ENCODE measurements around the gene RMND5B. TPM values are rescaled to one million over a fixed set of nuclear protein-coding genes. Genes with fewer than 3 reads are reported as not detected.
A peak's percentile ranks its signal among the peaks of the same experiment; 100 is the strongest.

RMND5B gene
- total RNA-seq, 1 experiment from 2014 or later, result 48.4 TPM

DNA sequence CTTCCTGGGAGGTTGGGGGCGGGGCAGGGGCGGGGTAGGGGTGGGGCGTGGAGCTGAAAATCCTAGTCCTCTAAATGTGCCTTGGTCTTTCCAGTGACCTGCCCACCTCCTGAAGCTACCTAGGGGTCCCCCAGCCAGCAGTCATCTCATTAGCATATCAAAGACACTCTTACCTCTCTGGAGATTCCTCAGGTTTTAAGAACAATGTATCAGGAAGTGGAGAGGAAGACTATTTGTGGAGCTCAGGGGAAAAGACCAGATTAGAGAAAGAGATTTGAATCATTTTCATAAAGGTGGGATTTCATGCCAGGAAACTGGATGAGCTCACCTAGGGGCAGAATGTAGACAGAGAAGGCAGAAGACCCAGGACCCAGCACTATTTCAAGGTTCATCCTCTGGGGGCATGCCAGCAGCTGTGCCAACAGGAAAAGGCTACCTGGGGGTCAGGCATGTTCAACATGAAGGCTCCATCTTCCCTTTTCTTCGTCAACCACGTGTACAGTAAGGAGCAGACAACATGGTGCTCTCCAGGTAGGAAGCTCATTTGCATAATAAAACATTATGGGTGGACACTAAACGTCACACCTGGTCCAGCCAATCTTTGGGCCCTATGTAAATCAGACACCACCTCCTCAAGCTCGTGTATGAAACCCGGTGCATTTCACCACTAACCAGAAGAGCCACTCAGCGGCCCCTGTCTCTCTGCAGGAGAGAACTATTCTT, 49.5 kb downstream of the RMND5B start:
- H3K36me3 Mint-ChIP-seq (ENCODE audit: insufficient read depth, unreplicated experiment), result no peaks in the 10 kb centered on the region
- H3K36me3 ChIP-seq (ENCODE audit: control insufficient read depth, insufficient read depth, low read length), result no peaks in the 10 kb centered on the region
- ChIA-PET POLR2A (no interaction called here), CTCF (no interaction called here)
- no peaks in the 10 kb centered on the region for H3K27me3 ChIP-seq (replicated peaks; ENCODE audit: control insufficient read depth, insufficient read depth, low read length)
- H3K9me3 Mint-ChIP-seq (ENCODE audit: unreplicated experiment), result peaks cover 10% of the 10 kb centered on the region
- H3K9me3 ChIP-seq, result no peaks in the 10 kb centered on the region; the same call in 1 of the 2 replicates
- no peak for DNase-seq
- no peaks in the 10 kb centered on the region for H3K27me3 Mint-ChIP-seq (ENCODE audit: insufficient read depth, unreplicated experiment)
- intact Hi-C loops (cut with micrococcal nuclease; ENCODE audit: unreplicated experiment), result no loop called here
- no peaks in the 10 kb centered on the region for H3K4me1 ChIP-seq
- no peak overlapping the region for H3K4me3 Mint-ChIP-seq (ENCODE audit: unreplicated experiment)
- no peak overlapping the region for H3K27ac Mint-ChIP-seq (ENCODE audit: unreplicated experiment)
- H3K4me1 Mint-ChIP-seq (ENCODE audit: low read depth, unreplicated experiment), result peaks cover 10% of the 10 kb centered on the region
- TF ChIP-seq, protein P1, sequence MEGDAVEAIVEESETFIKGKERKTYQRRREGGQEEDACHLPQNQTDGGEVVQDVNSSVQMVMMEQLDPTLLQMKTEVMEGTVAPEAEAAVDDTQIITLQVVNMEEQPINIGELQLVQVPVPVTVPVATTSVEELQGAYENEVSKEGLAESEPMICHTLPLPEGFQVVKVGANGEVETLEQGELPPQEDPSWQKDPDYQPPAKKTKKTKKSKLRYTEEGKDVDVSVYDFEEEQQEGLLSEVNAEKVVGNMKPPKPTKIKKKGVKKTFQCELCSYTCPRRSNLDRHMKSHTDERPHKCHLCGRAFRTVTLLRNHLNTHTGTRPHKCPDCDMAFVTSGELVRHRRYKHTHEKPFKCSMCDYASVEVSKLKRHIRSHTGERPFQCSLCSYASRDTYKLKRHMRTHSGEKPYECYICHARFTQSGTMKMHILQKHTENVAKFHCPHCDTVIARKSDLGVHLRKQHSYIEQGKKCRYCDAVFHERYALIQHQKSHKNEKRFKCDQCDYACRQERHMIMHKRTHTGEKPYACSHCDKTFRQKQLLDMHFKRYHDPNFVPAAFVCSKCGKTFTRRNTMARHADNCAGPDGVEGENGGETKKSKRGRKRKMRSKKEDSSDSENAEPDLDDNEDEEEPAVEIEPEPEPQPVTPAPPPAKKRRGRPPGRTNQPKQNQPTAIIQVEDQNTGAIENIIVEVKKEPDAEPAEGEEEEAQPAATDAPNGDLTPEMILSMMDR (IDR thresholded peaks at IDR 0.05; ENCODE audit: insufficient read depth in 1 of 2, low read depth in 1 of 2, low read length in 1 of 2, severe bottlenecking in 1 of 2, unreplicated experiment in 1 of 2), result no peak
- H3K4me3 ChIP-seq (ENCODE audit: low read depth, low read length), result no peak overlapping the region
- BruUV-seq (replicated peaks), result no TSS peak

DNA sequence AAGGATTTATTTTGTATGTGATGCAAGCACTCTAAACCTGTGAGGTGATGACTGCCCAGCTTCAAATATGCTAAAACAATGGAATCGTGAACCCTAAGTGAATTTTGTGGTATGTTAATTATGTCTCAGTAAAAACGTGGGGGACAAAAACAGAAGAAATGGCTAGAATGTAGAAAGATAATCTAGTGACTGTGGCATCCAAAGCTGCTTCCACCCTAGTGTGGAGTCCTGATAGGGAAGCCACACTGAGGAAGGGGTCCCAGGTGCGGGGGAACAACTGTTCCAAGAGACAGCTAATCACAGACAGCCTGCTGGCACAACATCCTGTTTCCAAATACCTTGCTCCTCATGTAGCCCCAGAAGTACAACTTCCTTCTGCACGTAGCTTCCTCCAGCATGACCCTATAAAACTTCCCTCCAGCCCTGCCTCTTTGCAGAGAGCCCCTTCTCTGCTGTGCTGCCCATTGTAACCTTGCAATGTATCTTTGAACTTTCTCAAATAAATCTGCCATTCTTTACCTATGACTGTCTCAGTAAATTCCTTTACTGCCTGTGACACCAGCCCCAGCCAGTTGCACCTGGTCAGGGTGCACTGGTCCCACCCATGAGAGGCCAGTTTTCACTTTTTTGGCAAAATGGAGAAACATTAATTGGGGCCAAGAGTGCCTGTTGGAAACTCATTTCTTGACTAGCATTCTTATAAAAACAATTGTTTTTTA, 51.5 kb downstream of the RMND5B start:
- intact Hi-C loops (cut with micrococcal nuclease; ENCODE audit: unreplicated experiment), result no loop called here
- Histone ChIP-seq H3K36me3 (ENCODE audit: control insufficient read depth, insufficient read depth, low read length) (no peaks in the 10 kb centered on the region), H3K27me3 (replicated peaks; ENCODE audit: control insufficient read depth, insufficient read depth, low read length) (no peaks in the 10 kb centered on the region), H3K4me1 (no peaks in the 10 kb centered on the region), H3K9me3 (no peaks in the 10 kb centered on the region; the same call in 1 of the 2 replicates), H3K4me3 (ENCODE audit: low read depth, low read length) (no peak overlapping the region)
- H3K27me3 Mint-ChIP-seq (ENCODE audit: insufficient read depth, unreplicated experiment), result no peaks in the 10 kb centered on the region
- H3K9me3 Mint-ChIP-seq (ENCODE audit: unreplicated experiment), result peaks cover 10% of the 10 kb centered on the region
- CTCF ChIA-PET, result no interaction called here
- H3K27ac Mint-ChIP-seq (ENCODE audit: unreplicated experiment), result peak overlapping the region; percentile 35
- peak in 1 of 2 experiments; percentile 11 for DNase-seq
- no TSS peak for BruUV-seq (replicated peaks)
- TF ChIP-seq, protein P1 (IDR thresholded peaks at IDR 0.05; ENCODE audit: insufficient read depth in 1 of 2, low read depth in 1 of 2, low read length in 1 of 2, severe bottlenecking in 1 of 2, unreplicated experiment in 1 of 2), result no peak
- POLR2A ChIA-PET, result interaction anchor here (0.7 kb wide), 1 partner anchor 34 kb away, joined by 3 read pairs; no protein-coding TSS in a partner anchor
- peaks cover 10% of the 10 kb centered on the region for H3K4me1 Mint-ChIP-seq (ENCODE audit: low read depth, unreplicated experiment)
- H3K4me3 Mint-ChIP-seq (ENCODE audit: unreplicated experiment), result no peak overlapping the region
- H3K36me3 Mint-ChIP-seq (ENCODE audit: insufficient read depth, unreplicated experiment), result no peaks in the 10 kb centered on the region

DNA sequence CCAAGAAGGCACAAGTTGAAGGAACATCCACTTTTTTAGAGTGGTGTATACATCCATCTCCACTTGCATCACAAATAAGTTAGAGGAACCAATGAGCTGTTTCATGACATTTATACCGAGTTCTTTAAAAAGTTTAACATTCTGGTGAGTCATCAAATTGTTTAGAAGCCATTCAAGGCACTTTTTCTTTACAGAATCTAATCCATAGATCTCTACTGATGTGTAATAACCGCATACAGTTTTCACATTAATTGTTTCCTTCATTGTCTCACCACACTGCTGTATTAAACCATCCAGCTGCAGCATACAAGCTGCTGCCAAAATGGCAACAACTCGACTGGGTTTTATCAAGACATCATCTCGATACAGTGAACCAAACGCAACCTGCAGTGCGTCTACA, 55.6 kb downstream of the RMND5B start:
- ChIA-PET CTCF (no interaction called here), POLR2A (no interaction called here)
- no TSS peak for BruUV-seq (replicated peaks)
- intact Hi-C loops (cut with micrococcal nuclease; ENCODE audit: unreplicated experiment), result no loop called here
- no peaks in the 10 kb centered on the region for H3K36me3 ChIP-seq (ENCODE audit: control insufficient read depth, insufficient read depth, low read length)
- no peaks in the 10 kb centered on the region for H3K9me3 ChIP-seq
- H3K27ac Mint-ChIP-seq (ENCODE audit: unreplicated experiment), result no peak overlapping the region
- no peaks in the 10 kb centered on the region for H3K27me3 ChIP-seq (replicated peaks; ENCODE audit: control insufficient read depth, insufficient read depth, low read length)
- no peaks in the 10 kb centered on the region for H3K27me3 Mint-ChIP-seq (ENCODE audit: insufficient read depth, unreplicated experiment)
- peaks cover 8% of the 10 kb centered on the region for H3K36me3 Mint-ChIP-seq (ENCODE audit: insufficient read depth, unreplicated experiment)
- H3K9me3 Mint-ChIP-seq (ENCODE audit: unreplicated experiment), result no peaks in the 10 kb centered on the region
- H3K4me3 Mint-ChIP-seq (ENCODE audit: unreplicated experiment), result no peak overlapping the region
- H3K4me1 Mint-ChIP-seq (ENCODE audit: low read depth, unreplicated experiment), result peaks cover 10% of the 10 kb centered on the region
- H3K4me1 ChIP-seq, result no peaks in the 10 kb centered on the region
- H3K4me3 ChIP-seq (ENCODE audit: low read depth, low read length), result no peak overlapping the region
- TF ChIP-seq, protein P1 (IDR thresholded peaks at IDR 0.05; ENCODE audit: insufficient read depth in 1 of 2, low read depth in 1 of 2, low read length in 1 of 2, severe bottlenecking in 1 of 2, unreplicated experiment in 1 of 2), result no peak
- DNase-seq, result no peak

Measured in Caco-2 (cell line).